NCI-H1694 treated with DMSO at 0.1 percent for 48 hours (cell line): ENCODE results near the gene CACNA1A.
"Not testable (repeated sequence)": the region's sequence is repeated elsewhere in the genome, so short reads cannot be mapped to it uniquely, and the experiment has no call there.

Source experiments
- DNase-seq: peaks from one replicate; lab custom pipeline; 2025; lab: John Stamatoyannopoulos, UW

CACNA1A gene

DNA sequence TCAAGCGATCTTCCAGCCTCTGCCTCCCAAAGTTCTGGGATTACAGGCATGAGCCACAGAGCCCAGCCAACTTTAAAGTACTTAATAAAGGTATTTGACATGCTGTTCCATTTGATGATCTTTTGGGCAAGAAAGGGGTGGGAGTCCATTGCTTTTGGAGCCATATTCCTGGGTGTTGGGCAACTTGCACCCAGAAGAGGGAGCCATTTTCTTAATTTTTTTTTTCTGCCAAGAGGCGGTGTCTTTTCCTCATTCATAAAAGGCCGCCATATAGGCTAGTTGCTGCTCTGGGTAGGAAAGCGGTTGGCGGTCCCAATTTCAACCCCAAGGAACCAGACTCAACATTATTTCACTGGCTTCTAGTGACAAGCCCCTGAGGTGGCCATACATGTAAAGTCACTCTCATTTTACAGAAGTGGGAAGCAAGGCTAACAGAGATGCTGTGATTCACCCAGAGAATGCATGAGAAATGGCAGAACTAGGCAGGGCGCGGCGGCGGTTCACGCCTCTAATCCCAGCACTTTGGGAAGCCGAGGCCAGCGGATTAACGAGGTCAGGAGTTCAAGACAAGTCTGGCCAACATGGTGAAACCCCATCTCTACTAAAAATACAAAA is 139.6 kb downstream of the CACNA1A start:
- peak; percentile 2 for DNase-seq

DNA sequence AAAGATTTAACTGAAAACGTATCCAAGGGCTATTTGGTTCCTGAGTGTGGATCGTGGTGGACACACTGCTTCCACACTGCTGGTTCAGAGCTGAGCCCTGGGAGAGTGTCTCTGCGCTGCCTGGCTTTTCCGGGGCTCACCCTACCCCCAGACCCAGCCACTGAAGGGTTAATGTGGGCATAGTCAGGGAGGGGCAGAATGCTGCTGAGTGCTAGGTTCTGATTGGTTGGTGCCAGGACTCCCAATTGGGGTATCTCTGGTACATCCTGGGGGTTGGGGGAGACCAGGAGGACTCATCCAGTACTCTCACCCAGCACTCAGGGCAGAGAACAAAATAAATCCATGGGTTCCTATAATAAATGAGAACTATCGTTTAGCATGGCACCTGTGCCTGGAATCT is 142.3 kb downstream of the CACNA1A start:
- no peak for DNase-seq

DNA sequence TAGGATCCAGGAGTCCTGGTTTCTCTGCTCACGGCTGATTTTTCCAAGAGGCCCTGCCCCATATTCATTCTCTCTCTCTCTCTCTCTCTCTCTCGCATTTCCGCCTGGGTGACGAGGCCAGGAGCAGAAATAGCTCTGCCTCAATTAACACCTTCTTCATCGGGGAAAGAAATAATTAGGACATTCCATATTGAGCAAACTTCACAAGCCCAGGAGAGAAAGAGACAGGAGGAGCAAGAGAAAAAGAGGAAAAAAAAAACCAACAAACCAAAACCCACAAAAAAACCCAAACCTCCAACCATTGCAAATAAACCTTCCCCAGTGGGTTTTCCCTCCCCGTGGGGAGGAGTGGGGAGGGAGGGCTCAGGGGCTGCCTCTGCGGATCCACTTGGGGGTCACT is 143.0 kb downstream of the CACNA1A start:
- no peak for DNase-seq

DNA sequence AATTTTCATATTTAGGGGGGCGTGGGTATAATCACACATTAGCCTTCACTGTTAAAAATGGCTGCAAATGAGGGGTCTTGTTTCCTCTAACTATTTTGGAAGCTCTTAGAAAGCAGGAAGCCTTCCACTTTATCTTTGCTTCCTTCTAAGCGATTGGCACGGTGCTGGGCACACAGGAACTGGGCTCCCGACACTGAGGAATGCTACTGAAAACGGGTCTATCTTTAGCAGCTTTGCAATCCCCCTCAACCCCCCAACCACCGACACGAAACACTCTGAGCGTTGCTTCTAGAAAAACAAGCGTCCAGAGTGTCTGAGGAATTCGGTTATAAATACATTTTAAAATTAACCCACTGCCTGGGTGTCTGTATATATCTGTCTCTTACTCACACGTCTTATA is 143.6 kb downstream of the CACNA1A start:
- DNase-seq: no peak

DNA sequence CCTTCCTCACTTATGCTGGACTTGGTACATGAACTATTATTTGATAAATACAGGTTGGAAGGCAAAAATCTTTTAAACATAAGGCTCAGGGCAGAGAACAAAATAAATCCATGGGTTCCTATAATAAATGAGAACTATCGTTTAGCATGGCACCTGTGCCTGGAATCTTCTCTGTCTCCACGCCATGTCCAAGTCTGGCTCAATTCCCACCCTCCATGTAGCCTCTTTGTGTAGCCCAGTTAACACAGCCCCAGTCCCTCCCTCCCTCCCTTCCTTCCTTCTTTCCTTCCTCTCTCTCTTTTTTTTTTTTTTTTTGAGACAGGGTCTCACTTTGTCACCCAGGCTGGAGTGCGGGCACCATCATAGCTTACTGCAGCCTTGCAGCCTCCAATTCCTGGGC is 144.6 kb downstream of the CACNA1A start:
- DNase-seq: not testable (repeated sequence)

DNA sequence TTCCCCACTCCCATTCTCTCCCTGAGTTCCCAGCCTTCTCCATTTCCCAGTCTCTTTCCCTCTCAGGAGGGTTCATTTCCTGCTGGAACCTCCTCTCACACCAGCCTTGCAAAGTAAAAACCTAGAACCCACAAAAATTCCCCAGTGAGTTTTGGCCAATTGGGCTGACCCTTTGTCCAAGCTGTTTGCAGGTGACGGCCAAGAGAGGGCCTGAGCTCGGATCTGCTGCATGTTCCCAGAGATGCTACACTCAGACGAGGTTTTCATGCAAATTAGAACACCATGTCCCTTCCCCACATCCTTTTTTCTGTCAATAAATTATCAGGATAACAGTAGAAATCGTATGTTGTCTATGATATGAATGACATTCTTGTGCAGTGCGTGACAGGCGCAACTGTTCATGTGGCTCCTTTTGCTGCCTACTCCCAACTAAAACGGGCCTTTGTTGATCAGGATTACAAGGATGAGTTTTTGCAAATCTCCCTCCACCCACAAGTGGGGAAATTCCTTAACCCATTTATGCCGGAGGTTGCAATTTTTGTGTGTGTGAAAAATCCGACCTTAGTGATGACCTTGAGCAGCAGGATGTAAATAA is 149.5 kb downstream of the CACNA1A start:
- DNase-seq: no peak

DNA sequence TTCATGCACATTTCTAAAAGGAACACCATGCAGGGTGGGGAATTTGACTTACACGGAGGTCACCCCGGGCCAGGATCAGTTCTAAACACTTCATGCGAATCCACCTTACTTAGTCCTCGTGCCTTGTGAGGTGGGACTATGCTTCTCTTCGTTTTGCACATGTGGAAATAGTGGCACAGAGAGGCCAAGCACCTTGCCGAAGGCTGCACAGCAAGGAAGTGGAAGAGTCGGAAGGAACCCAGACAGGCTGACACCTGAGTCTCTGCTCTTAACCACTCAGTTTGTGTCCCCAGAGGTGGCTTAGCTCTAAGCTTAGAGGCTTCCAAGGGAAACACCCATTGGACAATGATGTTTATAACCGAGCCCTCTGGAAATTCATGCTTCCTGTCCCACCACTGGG is 150.1 kb downstream of the CACNA1A start:
- no peak for DNase-seq

DNA sequence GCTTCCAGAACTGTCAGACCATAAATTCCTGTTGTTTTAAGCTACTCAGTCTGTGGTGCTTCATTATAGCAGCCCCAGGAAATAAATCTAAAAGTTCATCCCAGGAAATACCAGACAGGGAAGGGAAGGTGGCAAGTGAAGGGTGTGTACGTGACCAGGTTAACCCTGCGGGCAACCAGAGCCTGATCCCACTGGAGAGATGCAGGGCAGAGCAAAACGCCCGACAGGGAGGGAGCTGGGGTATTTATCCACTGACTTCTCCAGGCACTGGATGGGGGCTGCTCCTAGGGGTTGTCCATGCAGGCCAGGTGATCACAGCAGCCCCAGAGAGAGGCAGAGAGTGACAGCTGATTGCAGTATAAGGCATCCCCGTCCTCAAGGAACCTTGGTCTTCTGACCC is 150.9 kb downstream of the CACNA1A start:
- no peak for DNase-seq

DNA sequence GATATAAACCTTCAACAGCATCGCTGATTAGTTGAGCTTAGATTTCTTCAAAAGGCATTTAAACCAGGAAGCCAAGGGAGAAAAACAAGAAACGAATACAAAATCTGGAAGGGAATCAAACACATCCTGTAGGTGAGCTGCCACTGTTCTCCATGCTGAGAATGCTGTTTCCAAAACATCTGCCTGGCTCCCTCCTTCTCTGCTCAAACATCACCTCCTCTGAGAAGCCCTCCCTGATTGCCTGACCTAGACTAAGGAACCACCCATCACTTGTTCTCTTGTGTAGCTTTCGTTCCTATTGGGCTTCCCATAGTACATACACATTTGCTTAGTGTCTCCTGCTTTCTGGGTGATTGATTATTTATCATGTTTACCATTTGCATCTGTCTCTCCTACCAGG is 152.7 kb downstream of the CACNA1A start:
- DNase-seq: no peak

DNA sequence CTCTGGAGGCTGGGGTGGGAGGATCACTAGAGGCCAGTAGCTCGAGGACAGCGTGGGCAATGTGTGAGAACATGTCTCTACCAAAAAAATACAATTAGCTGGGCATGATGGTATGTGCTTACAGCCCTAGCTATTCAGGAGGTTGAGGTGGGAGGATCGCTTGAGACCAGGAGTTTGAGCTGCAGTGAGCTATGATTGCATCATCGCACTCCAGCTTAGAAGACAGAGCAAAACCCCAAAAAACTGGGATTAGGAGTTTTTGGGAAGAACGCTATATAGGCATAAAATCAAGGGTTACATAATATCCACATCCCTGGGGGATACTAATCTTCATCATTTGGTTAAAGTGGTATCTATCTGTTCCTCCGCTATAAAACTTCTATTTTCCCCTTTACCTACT is 155.5 kb downstream of the CACNA1A start:
- DNase-seq: no peak

DNA sequence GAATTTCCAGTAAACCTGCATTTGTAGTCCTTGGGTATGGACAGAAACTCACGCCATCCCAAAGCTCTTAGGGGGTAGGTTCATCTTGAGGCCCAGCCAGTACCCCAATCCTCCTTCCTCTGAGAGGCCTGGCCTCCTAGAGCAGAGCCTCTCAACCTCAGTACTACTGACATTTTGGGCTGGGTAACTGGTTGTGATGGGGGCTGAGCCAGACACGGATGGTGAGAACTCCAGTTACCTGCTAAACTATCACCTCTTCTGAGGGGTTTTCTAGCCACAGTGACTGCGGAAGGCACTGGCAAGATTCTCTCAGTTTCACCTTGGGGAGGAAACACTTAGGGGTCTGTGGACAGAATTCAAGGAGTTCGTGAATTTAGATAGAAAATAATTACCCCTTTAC is 156.2 kb downstream of the CACNA1A start:
- no peak for DNase-seq

DNA sequence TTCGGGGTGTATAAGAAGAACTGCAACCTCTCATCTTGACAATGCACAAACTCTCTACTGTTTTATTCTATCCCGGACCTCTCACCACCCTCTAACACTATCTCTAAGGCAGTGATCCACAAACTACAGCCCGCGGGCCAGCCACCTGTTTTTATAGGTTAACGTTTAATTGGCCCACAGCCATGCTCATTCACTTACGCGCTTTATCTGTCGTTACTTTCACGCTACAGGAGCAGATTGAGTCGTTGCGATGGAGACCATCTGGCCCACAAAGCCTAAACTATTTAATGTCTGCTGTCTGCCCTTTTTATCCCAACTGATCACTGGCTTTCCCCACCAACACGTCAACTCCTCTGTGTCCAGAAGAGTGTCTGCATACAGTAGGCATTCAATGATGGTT is 158.9 kb downstream of the CACNA1A start:
- DNase-seq: peak; percentile 90

DNA sequence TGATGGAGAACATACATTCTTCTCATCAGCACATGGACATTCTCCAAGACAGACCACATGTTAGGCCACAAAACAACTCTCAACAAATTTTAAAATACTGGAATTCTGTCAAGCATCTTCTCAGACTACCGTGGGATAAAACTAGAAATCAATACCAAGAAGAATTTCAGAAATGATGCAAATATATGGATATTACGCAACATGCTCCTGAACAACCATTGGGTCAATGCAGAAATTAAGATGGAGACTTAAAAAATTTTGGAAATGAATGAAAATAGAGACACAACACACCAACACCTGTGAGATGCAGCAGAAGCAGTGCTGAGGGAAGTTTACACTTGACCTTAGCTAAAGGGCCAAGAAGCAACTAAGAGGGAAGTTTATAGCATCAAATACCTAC is 162.8 kb downstream of the CACNA1A start:
- DNase-seq: no peak

DNA sequence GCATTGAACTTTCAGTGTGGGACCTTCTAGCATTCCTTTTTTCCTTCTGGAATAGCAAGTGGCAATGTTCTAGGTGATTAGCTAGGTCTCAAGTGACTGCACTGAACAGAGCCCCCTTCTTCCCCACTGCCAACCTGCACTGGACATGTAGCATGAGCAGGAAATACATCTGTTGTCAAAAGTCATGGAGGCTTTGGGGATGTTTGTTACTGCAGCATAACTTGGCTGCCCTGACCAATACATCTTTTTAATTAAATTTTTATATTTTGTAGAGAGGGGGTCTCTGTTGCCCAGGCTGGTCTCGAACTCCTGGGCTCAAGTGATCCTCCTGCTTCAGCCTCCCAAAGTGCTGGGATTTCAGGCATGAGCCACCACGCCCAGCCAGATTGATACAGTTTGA is 163.6 kb downstream of the CACNA1A start:
- DNase-seq: no peak

DNA sequence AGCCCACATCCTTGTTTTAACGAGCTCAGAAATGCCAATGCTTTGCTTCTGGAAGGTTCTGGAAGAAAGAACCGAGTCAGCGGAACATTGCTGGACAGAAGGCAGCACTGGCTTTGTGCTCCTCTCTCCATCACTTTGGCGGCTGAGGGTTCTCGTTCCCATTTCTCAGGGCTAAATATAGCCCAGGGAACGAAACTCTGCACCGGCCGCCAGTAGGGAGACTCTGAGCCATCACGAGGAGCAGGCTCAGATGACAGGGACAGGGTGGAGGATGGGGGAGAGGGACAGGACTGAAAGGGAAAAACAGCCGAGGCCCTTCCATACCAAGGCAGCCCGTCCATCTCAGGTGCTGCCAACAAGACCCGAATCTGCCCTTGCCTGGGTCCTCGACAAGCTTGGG is 166.4 kb downstream of the CACNA1A start:
- no peak for DNase-seq

DNA sequence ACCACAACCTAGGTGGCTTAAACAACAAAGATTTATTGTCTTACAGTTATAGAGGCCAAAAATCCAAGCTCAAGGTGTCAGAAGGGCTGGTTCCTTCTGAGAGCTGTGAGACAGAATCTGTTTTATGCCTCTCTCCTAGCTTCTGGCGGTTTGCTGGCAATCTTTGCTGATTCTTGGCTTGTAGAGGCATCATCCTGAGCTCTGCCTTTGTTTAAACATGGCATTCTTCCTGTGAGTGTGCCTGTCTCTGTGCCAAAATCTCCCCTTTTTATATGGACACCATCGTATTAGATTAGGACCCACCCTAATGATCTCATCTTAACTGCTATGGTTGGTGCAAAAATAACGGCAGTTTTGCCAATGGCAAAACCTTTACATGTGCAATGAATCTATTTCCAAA is 169.1 kb downstream of the CACNA1A start:
- no peak for DNase-seq

DNA sequence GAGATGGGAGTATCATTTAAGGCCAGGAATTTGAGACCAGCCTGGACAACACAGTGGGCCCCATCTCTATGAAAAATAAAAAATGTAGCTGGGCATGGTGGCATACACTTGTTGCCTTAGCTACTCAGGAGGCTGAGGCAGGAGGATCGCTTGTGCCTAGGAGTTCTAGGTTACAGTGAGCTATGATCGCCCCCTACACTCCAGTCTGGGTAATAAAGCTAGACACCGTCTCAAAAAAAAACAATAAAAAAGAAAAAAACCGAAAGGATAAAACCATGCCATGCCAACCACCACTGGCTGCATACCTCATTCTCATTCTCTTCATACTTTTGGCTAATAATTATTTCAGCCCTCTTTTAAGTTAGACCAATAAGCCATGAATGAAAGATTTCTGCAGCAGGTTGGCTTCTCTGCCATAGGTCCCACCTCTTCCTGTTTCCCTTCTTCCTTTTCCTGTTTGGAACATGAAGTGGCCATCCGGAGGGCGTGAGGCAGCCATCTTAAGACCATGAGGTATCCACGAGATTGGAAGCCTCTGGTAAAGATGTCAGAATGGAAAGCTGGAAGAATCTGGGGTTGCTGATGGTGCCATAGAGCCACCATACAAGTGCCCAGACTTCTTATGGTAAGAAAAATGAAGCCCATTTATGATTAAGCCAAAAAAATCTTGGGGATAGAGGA is 171.3 kb downstream of the CACNA1A start:
- no peak for DNase-seq

DNA sequence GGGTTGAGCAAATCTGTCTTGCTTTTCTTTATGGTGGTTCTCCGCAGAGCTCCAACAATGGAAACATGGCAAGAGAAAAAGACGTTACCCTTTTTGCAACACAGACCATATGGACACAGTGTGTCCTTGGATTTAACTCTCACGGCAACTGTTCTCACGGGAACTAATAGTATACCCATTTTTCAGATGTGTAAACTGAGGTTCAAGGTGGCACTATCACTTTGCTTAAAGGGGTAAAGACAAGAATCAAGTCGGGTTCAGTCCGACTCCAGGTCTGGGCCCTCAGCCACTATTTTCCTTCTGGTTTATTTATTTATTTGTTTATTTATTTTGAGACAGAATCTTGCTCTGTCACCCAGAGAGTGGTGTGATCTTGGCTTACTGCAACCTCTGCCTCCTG is 176.0 kb downstream of the CACNA1A start:
- DNase-seq: no peak

DNA sequence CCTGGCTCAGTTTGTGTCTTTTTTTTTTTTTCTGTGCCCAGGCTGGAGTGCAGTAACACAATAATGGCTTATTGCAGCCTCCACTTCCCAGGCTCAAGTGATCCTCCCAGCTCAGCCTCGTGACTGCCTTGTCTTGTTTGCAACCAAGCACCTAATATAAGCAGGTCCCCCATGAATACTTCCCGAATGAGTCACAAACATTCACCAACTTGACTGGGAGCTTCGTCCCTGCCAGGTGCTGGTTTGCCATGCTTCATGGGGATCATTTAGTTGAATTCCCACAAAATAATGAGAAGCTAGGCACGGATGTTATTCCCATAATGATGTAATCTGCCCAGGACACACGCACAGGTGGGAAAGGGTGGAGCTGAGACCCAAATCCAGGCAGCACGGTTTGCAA is 176.5 kb downstream of the CACNA1A start:
- no peak for DNase-seq

DNA sequence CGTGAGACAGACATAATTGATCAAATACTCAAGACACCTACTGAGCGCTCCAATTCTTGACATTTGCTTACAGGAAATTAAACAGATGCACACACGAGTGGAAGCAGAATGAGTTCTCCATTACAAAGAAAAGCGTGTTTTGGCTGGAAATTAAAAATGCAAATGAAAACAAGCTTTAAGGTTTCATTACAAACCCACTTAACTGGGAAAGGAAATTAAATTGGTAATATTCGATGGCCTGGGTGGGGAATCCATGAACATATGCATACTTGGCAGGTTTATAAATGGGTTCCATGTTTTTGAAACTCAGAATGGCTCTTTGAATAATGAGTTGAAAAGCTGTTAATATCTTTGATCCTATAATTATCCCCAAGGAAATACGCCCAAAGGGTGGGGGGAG is 178.0 kb downstream of the CACNA1A start:
- DNase-seq: no peak

DNA sequence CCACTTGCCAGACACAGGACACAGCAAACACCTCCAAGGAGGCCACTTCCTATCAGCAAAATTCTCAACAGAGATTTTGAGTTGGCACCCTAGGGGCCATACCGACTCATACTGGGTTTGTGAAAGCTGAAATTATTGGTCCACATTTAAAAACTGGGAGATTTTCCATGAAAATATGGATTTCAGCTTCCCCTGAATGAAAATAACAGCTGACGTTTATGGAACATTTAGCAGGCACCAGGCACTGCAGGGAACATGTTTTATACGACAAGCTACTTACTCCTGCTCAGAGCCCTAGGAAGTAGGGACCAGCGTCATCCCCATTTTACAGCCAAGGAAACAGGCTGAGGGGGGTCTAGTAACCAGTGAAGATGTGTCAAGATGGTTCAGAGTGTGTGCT is 186.8 kb downstream of the CACNA1A start:
- DNase-seq: no peak

DNA sequence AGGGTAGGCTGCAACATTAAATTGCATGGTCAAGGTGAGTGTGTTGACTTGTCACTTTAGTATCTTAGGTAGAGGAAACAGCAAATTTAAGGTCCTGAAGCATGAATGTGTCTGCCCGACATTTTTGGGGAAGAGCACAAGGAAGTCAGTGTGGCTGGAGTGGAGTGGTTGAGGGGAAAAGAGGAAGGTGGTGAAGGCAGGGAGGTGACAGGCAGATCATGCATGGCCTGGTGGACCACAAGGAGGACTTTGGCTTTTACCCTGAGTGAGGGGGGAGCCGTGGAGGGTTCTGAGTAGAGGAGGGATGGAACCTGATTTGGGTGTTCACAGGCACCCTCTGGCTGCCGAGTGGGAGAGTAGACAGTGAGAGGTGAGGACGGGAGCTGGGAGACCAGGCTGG is 188.1 kb downstream of the CACNA1A start:
- no peak for DNase-seq

DNA sequence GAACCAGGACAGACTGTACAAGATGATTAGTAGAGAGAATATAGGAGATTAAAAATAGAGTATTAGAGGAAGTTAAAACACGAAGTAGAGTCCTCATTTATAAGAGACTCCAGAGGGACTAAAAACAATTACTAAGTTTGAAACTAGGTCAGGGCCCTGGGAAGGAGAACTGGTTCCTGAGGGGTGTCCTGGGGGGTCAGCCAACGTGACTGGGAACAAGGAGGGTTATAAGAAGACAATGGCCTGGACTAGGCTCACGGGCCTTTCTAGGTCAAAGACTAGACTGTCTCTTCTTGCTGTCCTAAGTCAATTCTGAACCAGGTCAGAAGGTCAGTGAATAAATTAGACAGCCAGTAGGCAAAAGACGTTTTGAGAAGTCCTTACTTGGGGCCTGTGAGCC is 190.8 kb downstream of the CACNA1A start:
- no peak for DNase-seq

DNA sequence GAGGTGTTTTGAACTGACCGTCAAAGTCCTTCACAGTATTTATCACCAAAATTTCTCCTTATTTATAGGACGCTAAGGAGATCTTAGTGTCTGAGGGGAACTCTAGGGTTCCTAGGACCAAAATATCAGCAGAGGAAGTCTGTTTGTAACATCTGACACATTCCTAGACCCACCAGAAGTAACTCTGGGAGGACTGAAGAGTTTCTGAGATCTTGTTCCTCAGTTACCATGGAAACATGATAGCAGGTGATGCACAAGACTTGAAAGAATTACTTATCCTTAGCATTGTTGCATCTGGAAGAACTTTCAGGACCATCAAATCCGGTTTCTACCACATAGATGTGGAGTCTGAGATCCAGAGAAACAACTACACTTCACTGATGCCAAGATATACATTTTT is 191.5 kb downstream of the CACNA1A start:
- no peak for DNase-seq
